HCT116 (cell line): Measurements from ENCODE around the gene RBP7.

Source experiments
- CTCF ChIP-seq, 3 experiments: fragments of 200-600 bp in 1 of 3; sonication (generic) in 1 of 3; IDR thresholded peaks in 2 of 3; conservative IDR thresholded peaks in 1 of 3; 2 replicates each; pipeline ENCODE4 v1.5.1; 2012 to 2017; ENCODE audit warnings: low read depth in 2 of 3, low read length in 2 of 3, antibody characterized with exemption in 1 of 3, borderline replicate concordance in 1 of 3, control low read depth in 1 of 3, mild to moderate bottlenecking in 1 of 3, mixed read lengths in 1 of 3, mixed run types in 1 of 3, moderate library complexity in 1 of 3; ENCODE audit not compliant: insufficient read depth in 1 of 3
- EGR1 ChIP-seq: IDR thresholded peaks from 2 replicates; pipeline ENCODE4 v1.6.1; 2012; ENCODE audit warnings: low read depth
- MAX ChIP-seq: IDR thresholded peaks from 2 replicates; pipeline ENCODE4 v1.6.1; 2012
- POLR2A ChIP-seq: IDR thresholded peaks from 2 replicates; pipeline ENCODE4 v1.7.0; 2011; ENCODE audit warnings: borderline replicate concordance; ENCODE audit not compliant: insufficient read depth, insufficient read length; ENCODE audit errors: extremely low read depth
- SP1 ChIP-seq: IDR thresholded peaks from 2 replicates; pipeline ENCODE4 v1.6.1; 2012; ENCODE audit warnings: low read depth
- ZBTB33 ChIP-seq: IDR thresholded peaks from 2 replicates; pipeline ENCODE4 v1.6.1; 2011; ENCODE audit warnings: mild to moderate bottlenecking, low read length, moderate library complexity; ENCODE audit not compliant: insufficient replicate concordance; ENCODE audit errors: extremely low read depth
- ZFX ChIP-seq: fragments of 450-650 bp; IDR thresholded peaks from 2 replicates; pipeline ENCODE4 v1.6.1; 2017

DNA sequence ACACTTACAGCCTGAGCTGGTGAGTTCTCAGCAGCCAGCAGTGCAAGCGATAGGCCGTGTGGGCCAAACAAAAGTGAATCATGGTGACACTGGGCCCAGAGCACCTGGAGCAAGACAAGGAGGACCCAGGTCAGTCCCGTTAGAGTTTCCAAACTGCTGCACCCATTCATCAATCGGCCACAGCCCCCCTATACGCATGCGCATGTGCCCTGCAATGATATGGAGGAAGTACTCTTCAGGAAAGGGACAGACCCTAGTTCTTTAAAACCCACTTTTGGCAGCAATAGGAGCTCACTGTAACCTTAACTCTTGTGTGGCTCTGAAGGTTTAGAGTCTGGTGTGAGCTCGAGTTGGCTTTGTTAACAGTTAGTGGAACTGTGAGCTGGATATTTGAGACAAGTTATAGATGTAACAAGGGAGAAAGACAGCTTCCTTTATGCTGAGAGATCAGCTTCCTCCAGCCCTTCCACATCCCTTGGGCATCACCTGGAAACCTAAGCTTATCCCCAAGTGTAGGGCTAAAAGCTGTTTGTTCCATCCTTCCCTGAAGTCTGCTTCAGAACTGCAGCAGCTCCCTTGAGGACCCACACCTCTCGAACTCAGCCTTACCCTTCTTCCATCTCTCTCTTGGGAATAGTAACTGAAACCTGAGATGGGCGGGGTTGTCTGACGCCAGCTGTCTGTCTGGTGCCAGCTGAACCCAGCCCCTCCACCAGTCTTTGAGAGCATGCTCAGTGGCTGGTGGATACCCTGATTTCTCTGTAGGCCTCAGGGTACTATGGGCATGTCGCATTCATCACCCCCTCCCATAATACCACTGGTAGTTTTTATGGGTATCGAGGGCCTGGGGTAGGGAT lies 36.1 kb upstream of the RBP7 start:
- TF ChIP-seq POLR2A, result no peak
- no peak; the same call in 1 of the 2 replicates for TF ChIP-seq SP1
- no peak for TF ChIP-seq CTCF (IDR thresholded peaks at IDR 0.05 in 2 of 3, conservative IDR thresholded peaks at IDR 0.05 in 1 of 3; ENCODE audit: borderline replicate concordance in 1 of 3, insufficient read depth in 1 of 3, low read depth in 2 of 3, low read length in 2 of 3)
- TF ChIP-seq MAX, result no peak
- no peak for TF ChIP-seq ZFX
- TF ChIP-seq ZBTB33, result no peak
- no peak for TF ChIP-seq EGR1
